Loucy (cell line): Measurements from ENCODE around the gene PNPLA7.

Source experiments
- H2AFZ ChIP-seq: fragments of 200-600 bp; sonication (generic); 2 replicates; pipeline ENCODE4 v1.6.0; 2016; ENCODE audit warnings: antibody characterized with exemption, mild to moderate bottlenecking, low read length, moderate library complexity
- H3F3A ChIP-seq: fragments of 200-600 bp; 2 replicates; pipeline ENCODE4 v1.6.0; 2016; ENCODE audit warnings: antibody characterized with exemption, low read depth, mild to moderate bottlenecking
- H3K27me3 ChIP-seq: fragments of 200-600 bp; sonication (generic); 2 replicates; pipeline ENCODE4 v1.6.1; 2014; ENCODE audit warnings: low read length, mild to moderate bottlenecking; ENCODE audit not compliant: insufficient read depth, poor library complexity, severe bottlenecking
- H3K36me3 ChIP-seq: fragments of 200-600 bp; sonication (generic); 2 replicates; pipeline ENCODE4 v1.6.1; 2016; ENCODE audit warnings: low read length; ENCODE audit not compliant: insufficient read depth
- H3K4me1 ChIP-seq: fragments of 200-600 bp; sonication (generic); 2 replicates; pipeline ENCODE4 v1.5.1; 2014; ENCODE audit warnings: low read length, mild to moderate bottlenecking; ENCODE audit not compliant: insufficient read depth, poor library complexity, severe bottlenecking
- H3K4me2 ChIP-seq: fragments of 200-600 bp; sonication (generic); 2 replicates; pipeline ENCODE4 v1.6.0; 2014; ENCODE audit warnings: antibody characterized with exemption, low read length, low read depth, mild to moderate bottlenecking; ENCODE audit not compliant: poor library complexity, severe bottlenecking
- H3K4me3 ChIP-seq: fragments of 200-600 bp; sonication (generic); 2 replicates; pipeline ENCODE4 v1.5.1; 2014; ENCODE audit warnings: low read length, mild to moderate bottlenecking, mixed read lengths; ENCODE audit not compliant: poor library complexity, severe bottlenecking
- H3K79me2 ChIP-seq: fragments of 200-600 bp; sonication (generic); 2 replicates; pipeline ENCODE4 v1.6.1; 2014; ENCODE audit warnings: low read length; ENCODE audit not compliant: insufficient read depth
- H3K9ac ChIP-seq: fragments of 200-600 bp; sonication (generic); 2 replicates; pipeline ENCODE4 v1.6.0; 2014; ENCODE audit warnings: mild to moderate bottlenecking, low read depth, low read length, moderate library complexity; ENCODE audit not compliant: poor library complexity, severe bottlenecking
- H3K9me2 ChIP-seq: fragments of 200-600 bp; sonication (generic); replicated peaks from 2 replicates; pipeline ENCODE4 v1.6.1; 2016; ENCODE audit warnings: low read depth, low read length, mixed read lengths
- H3K9me3 ChIP-seq: fragments of 200-600 bp; sonication (generic); 2 replicates; pipeline ENCODE4 v1.6.1; 2014; ENCODE audit warnings: mild to moderate bottlenecking, antibody characterized with exemption, low read length, low read depth; ENCODE audit not compliant: insufficient read depth
- H4K20me1 ChIP-seq: fragments of 200-600 bp; sonication (generic); 2 replicates; pipeline ENCODE4 v1.6.0; 2014; ENCODE audit warnings: antibody characterized with exemption, low read length, mild to moderate bottlenecking; ENCODE audit not compliant: insufficient read depth, poor library complexity, severe bottlenecking
- CTCF ChIP-seq: fragments of 200-600 bp; sonication (generic); conservative IDR thresholded peaks from 2 replicates; pipeline ENCODE4 v1.5.1; 2014; ENCODE audit warnings: mild to moderate bottlenecking, antibody characterized with exemption, low read length
- EZH2phosphoT487 ChIP-seq: fragments of 200-600 bp; IDR thresholded peaks from 2 replicates; pipeline ENCODE4 v1.6.1; 2018; ENCODE audit warnings: antibody characterized with exemption, mild to moderate bottlenecking, moderate library complexity, borderline replicate concordance

The PNPLA7 gene

GRCh38 chr9:137547687-137548543 lies 2.3 kb downstream of the PNPLA7 start:
- peaks cover 3% of the 10 kb centered on the region for H3K4me1 ChIP-seq
- H3K4me2 ChIP-seq: no peak overlapping the region
- no peaks in the 10 kb centered on the region for H3K27me3 ChIP-seq
- no peaks in the 10 kb centered on the region for H3K9me2 ChIP-seq
- H3K79me2 ChIP-seq: 0 out of 2 replicates have a peak, but pooled peaks cover 7% of the 10 kb centered on the region
- H3F3A ChIP-seq: no peaks in the 10 kb centered on the region
- no peak overlapping the region for H3K9ac ChIP-seq
- H4K20me1 ChIP-seq: no peaks in the 10 kb centered on the region
- no peak overlapping the region for H3K4me3 ChIP-seq
- no peak overlapping the region for H2AFZ ChIP-seq
- TF ChIP-seq CTCF: no peak
- TF ChIP-seq EZH2phosphoT487: no peak
- H3K36me3 ChIP-seq: no peaks in the 10 kb centered on the region
- no peaks in the 10 kb centered on the region for H3K9me3 ChIP-seq

- Histone ChIP-seq H3K27me3 (no peaks in the 10 kb centered on the region), H3K9me3 (no peaks in the 10 kb centered on the region), H3K9me2 (no peaks in the 10 kb centered on the region)
These were observed 5.1 kb downstream of the PNPLA7 start for GRCh38 chr9:137545123-137545522.

GRCh38 chr9:137544176-137544760 lies 5.9 kb downstream of the PNPLA7 start:
- H4K20me1 ChIP-seq: no peaks in the 10 kb centered on the region
- H3K79me2 ChIP-seq: no peaks in the 10 kb centered on the region
- H3K36me3 ChIP-seq: no peaks in the 10 kb centered on the region
- H3F3A ChIP-seq: no peaks in the 10 kb centered on the region
- no peak for TF ChIP-seq CTCF
- no peak for TF ChIP-seq EZH2phosphoT487
- no peaks in the 10 kb centered on the region for H3K27me3 ChIP-seq
- no peak overlapping the region for H3K4me2 ChIP-seq
- H3K9me3 ChIP-seq: no peaks in the 10 kb centered on the region
- H3K4me1 ChIP-seq: peaks cover 14% of the 10 kb centered on the region
- H3K9ac ChIP-seq: no peak overlapping the region
- no peak overlapping the region for H3K4me3 ChIP-seq
- no peaks in the 10 kb centered on the region for H3K9me2 ChIP-seq
- H2AFZ ChIP-seq: no peak overlapping the region

More at GRCh38 chr9:137545123-137545522, 5.1 kb downstream of the PNPLA7 start:
- Histone ChIP-seq H3K79me2 (no peaks in the 10 kb centered on the region), H3K4me3 (no peak overlapping the region), H4K20me1 (no peaks in the 10 kb centered on the region), H3K4me1 (peaks cover 14% of the 10 kb centered on the region), H3F3A (no peaks in the 10 kb centered on the region), H2AFZ (no peak overlapping the region), H3K36me3 (no peaks in the 10 kb centered on the region), H3K4me2 (no peak overlapping the region), H3K9ac (no peak overlapping the region)
- TF ChIP-seq CTCF (no peak), EZH2phosphoT487 (no peak)
